RKO (cell line): Measurements from ENCODE around the gene TMEM260.

ENCODE experiments used
- DNase-seq: peaks from one replicate; pipeline ENCODE4 v3.0.0-alpha.2; 2016; ENCODE audit warnings: low spot score

TMEM260 gene

DNA sequence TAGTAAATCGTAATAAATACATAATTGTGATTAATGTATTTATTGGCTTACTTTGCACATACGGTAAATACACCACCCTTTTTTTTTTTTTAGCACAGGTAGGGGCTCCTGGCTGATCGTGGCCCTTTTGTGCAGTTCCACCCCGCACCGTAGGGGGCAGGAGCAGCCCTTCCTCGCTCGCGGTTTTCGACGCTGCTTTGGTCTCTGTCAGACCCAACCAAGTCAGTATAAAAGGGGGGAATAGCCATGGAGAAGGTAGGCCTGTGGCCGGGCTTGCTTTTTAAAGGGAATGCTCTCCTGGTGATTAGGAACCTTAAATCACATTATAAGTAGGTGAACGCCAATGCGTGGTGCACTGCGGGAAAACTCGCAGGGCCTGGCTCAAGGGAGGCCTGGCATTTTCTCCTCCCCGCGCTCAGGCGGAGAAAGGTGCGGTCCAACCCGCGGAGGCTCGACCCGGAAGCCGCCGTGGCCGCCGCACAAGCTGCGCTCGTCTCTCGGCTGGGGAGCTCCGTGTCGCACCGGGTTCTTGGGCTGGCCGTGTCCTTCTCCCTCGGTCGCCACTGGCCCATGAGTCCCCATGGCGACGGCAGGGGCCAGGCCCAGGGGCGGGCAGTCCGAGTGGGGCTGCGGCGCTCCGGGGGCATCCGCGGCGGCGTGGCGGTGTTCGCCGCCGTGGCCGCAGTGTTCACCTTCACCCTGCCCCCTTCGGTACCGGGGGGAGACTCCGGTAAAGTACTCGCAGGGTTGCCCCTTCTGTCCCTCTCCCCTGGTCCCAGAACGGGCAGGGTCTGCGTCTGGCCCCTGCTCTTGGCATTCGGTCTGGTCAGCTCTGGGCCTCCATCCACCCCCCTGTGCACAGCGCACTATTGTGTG is at the start of gene TMEM260:
Gene TMEM260, plus strand, starts transcription at position 454 of the 876 bp plus-strand sequence. Its CDS starts 117 bp downstream, at position 571.
- peak; percentile 84 for DNase-seq

DNA sequence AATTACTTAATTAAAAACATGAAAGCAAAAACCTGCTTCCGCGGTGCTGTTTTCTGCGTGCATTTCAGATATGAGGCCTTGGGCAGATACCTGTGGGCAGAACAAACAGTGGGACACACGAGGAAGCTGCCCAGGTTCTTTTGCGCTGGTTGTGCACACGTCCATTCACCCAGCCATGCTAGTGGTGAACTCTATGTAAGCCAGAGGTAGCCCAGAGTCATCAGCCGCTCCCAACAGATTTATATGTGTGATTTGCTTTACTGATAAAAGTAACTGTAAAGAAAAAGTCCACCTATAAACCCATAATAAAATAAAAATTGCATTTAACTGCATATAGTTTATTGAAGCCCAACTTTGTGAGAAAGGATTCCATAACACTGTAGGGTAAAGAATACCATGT is 47.1 kb upstream of the TMEM260 start:
- DNase-seq, result no peak

DNA sequence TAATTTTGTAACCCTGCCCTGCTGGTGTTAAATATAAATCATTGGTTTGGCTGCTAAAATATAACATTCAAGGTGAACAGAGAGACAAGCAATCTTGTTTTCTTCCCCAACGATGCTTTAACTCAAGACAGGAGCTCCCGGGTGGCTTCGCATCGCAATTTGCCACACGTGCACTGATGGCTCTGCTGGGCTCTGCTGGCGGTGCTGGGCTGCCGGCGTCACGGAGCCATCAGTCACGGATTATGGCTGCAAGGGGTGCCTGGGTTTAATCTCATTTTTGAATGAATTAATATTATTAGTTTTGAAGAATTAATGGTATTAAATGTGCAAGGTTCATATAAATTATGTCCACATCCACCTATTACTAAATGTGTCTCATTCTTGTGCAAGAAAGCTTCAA is 44.9 kb upstream of the TMEM260 start:
- no peak for DNase-seq

DNA sequence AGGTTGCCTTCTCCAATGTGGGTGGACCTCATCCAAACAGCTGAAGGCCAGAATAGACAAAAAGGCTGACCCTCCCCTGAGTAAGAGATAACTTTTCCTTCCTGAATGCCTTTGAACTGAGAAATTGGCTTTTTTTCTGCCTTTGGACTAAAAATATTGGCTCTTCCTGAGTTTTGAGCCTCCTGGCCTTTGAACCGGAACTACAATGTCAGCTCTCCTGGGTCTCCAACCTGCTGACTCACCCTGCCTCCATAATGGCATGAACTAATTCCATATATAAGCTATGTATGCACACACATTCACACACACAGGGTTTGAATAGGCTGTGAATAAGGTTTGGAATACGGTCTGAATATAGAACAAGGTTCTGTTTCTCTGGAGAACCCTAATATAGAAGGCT is 39.7 kb upstream of the TMEM260 start:
- DNase-seq, result no peak

DNA sequence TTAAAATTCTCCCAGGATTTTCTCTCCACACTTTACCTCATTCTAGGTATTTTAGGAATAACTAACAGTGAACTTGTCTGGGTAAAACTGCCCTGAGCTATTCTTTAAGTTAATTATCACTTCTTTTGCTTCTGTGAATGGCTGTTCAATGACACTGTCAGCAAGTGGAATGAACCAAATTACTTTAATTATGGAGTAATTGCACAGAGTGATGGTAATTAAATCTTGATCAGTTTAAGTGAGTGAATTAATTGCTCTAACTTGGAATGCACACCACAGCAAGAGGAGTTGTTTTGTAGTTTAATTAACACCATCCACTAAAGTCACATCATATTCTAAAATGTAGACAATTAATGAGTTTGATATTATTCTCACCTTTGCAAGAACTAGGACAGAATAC is 36.2 kb upstream of the TMEM260 start:
- no peak for DNase-seq

DNA sequence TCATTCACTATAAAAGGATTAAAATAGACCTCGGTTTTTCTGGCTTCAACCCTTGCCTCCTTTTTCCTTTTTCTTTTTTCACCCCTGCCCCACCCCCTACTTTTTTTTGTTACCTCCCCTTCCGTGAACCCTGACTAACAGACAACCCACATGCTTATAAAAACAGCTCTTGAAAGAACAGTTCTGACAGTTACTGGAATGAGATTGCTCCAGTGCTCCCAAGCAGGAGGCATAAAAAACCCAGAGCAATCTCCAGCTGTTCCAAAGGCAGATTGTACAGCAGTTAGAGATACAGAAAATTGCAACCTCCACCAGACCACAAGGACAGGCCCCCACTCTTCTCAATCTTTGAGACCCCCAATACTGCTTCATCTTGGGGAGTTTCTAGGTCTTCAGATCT is 29.9 kb upstream of the TMEM260 start:
- DNase-seq, result no peak

DNA sequence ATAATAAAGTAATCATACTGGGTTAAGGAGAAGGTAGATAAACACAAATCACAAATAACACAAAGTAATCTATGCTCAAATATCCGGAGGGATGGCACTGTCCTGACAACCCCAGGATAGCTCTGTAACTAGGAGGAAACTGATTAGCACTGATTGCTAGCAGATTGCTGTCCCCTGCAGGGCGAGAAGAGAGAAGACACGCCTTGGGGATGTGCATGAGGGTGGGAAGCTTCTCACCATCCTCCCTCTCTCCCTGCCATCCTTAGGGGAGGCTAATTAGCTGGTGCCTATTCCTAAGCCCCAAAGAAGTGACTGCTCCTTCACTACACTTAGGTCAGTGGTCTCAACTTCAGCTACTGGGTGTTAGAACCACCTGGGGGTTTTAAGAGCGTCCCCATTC is 27.0 kb upstream of the TMEM260 start:
- DNase-seq, result no peak

DNA sequence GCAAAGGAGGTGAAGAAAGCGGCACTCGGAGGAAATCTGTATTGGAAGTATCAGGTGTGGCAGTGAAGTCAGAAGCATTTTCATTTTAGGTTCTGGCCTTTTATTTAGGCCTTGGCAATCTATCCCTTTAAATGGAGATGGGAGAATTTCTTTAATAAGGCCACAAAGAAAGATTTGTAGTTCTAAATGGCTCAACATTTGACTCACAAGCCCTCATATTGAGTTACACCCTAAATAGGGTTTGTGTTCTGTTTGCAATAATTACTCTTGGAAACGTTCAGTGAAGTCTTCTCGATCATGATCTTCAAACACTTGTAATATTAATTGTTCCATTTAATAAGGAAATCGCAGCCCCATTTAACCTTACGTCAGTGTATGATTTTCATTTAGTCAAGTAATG is 25.3 kb upstream of the TMEM260 start:
- DNase-seq, result no peak

DNA sequence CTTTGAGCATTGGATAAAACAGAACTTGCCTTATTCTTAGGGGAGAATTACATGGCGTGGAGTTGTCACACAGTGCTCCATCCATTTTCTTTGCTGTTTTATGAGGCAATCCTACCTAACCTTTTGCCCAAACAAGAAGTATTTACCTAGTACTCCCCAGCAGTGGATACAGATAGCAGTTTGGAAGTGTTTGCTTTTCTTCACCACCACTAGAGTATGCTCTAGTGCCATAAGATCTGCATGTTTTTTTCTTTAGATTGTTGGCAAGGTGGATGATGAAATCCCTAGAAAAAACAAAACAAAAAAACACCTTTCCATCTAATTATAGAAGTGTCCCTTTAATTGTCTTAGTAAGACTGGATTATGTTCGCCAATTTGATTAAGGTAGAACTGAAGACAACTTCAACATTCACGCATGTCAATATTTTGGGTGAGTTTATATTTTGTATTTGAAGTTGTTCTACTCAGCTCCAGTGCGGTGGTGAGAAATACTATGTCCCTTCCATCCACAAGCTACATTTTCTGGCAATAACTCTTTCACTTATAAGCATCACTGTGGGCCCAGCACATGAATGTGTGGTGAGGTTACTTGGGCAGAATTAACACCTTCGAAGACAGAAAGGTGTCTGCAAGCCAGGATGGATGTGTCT is 23.6 kb upstream of the TMEM260 start:
- peak; percentile 61 for DNase-seq

DNA sequence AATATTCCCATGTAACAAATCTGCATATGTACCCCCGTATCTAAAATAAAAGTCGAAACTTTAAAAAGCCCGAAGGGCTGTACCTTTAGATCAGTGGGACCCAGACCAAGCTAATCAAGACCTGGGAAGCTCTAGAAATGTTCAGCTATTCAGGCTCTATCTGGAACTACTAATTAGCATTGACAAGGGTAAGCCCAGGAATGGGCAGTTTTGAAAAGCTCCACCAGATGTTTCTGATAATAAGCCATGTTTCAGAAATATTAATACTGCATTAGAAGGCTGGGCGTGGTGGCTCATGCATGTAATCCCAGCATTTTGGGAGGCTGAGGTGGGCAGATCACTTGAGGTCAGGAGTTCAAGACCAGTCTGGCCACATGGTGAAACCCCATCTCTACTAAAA is 20.4 kb upstream of the TMEM260 start:
- DNase-seq, result no peak

DNA sequence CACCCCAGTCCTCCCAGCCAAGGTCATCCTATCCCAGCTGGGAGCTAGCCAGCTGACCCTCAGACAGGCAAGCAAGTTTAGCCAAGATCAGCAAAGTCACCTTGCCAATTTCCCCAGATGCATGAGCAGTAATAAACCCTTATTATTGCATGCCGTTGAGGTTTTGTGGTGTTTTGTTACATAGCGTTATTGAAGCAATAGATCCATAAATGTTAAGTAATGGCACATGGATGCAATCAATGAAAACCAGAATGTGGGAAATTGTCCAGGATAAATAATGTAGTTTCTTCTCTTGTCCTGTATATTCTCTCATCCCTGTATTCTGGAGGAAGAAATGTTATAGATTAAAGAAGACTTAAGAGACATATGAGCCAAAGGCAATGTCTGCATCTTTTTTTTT is 18.0 kb upstream of the TMEM260 start:
- DNase-seq, result no peak

DNA sequence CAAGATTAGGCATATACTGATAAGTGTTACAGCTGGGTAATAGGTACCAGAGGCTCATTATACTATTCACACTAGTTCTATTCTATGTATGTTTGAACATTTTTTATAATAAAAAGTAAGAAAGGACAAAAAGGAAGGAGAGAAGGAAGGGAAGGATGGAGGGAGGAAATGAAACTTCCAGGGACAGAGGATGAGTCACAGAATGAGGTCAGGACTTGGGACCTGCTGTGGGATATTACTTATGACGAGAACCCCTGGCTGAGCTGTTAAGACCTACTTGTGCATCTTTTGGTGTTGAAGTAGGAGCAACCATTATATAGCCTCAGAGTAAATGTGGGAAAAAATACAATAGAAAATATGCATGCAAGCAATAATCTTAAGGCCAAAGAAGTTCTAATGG is 16.7 kb upstream of the TMEM260 start:
- DNase-seq, result peak; percentile 11

DNA sequence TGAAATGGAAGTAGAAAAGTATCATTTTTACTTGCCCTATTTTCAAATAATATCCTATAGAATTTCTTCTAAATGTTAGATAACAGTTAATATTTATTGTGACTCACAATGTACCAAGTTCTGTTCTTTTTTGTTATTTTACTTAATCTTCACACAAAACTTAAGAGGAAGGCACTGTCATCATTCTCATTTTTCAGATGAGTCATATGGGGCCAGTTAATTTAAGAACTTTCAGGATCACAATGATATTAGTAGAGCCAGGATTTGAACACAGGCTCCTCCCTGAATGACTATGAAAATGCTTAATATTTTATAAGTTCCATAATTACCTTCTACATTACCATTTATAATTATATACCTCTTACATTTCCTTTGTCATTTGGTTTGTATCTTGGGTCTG is 10.4 kb upstream of the TMEM260 start:
- no peak for DNase-seq

DNA sequence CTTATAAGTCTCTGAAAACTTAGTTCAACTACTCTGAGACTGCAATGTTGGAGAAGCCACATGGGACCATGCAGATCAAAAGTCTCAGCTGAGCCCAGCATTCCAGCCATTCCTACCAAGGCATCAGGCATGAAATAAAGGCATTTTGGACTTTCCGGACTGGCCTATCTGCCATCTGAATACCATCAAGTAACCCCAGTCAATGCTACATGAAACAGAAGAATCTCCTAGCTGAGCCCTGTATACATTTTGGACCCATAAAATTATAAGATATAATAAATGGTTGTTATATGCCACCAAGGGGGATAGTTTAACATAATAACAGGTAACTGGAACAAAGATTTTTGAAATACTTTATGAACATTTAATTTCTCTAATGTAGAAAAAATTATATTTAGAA is 9.3 kb upstream of the TMEM260 start:
- DNase-seq, result no peak

DNA sequence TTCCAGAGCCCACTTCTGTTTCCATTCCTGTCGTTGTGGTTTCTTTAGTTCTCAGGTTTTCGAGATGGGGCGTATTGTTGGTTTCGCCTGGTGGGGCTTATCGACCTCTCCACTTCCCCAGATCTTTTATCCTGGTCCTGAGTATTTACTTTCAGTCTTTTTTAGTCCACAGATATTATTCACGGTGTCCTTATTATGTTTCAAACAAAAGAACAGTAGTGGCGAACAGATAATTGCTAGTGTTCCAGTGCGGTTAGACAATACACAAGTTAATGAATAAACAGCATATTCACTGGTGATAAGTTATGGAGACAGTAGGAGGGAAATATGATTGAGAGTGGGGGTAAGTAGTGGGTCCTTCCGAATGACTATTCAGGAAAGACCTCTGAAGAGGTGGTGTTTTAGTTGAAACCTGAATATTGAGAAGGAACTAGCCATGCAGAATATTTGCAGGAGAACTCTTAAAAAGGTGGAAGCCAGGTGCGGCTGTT is 668 bp downstream of the TMEM260 start:
- peak; percentile 31 for DNase-seq

DNA sequence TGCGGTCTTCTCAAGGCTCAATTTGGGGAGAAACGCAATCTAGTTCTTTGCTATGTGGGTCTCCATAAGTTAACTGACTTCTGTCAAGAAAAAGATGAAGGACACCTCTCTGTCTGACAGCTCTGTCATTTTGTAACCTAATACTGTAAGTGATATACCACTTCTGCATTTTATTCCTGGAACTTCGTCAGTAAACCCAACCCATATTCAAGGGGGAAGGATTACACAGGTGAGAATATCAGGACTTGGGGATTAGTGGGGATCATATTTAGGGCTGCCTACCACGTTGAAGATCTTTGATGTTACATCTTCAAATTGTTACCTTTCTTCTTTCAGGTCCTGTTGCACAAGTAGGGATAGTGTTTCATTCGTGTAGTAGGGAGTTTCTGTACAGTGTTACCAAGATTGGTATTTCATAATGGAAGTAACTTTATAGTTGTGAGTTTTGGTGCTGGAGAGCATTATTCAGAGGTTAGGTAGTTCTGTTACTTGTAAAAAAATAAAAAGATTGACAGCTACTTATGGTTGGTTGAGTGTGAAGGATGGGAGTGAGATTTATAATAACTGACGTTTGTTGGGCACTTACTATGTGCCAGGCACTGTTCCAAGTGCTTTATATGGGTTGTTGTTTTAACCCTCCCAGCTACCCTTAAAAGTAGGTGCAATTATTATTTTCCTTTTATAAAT is 1.6 kb downstream of the TMEM260 start:
- DNase-seq, result no peak

DNA sequence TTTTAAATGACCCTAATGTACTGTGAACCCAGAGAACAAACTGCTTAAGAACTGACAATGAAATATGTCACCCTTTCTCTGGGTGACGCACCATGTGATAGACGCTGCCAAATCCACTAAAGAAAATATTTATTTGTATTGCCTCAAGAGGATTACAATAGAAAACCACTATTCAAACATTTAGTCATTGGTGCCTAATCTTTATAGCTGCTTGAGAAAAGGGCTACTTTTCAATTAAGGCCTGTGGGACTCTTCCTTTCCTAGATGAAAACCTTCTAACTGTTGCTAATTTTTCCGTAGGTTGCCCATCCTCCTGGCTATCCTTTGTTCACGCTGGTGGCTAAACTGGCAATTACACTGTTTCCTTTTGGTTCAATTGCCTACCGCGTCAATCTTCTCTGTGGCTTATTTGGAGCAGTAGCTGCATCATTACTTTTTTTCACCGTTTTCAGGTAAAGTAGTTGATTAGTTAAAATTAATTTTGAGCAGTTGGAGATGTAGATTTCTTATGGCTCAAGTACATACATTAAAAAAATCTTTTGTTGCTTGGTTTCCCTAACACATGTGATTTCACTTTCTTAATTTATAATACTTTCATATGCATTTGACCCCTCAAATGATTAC is 6.0 kb downstream of the TMEM260 start:
- no peak for DNase-seq

DNA sequence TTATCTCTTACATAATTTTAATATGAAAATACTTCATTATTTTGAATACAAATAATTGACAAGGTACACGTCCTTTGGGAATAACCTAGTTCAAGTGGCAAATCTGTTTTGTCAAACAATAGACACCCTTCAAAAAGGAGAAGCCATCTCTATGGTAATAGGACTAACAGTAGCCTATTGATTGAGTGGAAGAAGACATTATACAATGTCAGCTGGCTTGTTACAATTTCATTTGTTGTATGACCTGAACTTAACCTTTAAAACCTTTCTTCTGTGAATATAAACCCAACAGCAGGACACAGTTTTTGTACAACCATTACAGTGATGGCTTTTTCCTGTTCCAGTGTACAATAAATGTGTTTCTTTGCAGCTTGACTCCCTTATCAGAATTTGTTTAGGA is 8.1 kb downstream of the TMEM260 start:
- no peak for DNase-seq

DNA sequence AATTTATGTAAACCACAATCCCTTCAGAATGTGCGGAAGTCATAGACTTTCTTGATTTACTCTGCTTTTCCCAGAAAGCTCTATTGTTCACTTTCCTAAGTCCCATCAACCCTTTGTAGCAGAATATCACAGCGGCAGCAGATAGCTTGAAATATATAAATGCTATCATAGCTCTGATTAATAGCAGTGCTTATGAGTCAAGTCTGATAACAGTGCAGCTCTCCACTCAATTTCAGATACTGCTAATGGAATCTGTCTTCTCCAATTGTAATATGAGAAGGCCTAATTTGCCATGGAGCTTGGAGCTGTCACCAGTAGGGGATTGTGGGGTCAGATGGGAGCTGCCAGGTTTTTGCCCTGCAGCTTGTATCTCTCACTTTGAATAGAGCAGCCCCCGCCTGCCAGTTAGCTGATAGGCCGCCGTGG is 10.9 kb downstream of the TMEM260 start:
- no peak for DNase-seq

DNA sequence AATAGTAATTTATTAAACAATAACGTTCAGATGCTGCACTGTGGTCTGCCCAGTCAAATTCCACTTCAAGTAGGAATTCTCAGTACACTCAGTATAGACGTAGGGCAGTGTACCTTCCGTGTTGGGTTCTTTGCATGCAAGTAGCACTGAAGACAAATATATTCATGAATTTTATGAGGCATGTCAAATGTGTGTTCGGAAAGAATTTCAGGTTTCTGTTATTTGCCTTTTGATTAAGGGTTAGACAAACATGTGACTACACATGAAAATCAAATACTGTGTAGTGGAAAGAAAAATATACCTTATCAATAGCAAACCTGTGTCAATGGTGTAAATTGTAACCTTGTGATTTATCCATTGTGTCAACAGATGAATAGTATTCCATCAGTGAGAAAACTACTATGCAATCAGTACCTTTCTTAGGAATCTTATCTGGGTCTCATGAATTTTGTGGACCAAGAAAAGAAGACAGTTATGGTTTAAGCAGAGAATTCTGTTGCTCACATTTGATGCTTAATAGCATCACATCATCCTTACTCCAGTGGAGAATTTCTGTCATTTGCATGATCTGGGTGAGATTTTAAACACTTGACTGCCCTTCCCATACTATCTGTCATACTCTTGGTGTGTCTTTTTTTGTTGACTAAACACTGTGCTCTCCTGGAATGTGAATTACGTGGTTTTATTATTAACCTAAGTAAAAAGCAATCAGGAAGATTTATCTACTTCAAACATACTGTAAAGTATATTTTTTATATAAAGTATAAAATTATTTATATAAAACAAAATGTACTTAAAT is 13.3 kb downstream of the TMEM260 start:
- no peak for DNase-seq

DNA sequence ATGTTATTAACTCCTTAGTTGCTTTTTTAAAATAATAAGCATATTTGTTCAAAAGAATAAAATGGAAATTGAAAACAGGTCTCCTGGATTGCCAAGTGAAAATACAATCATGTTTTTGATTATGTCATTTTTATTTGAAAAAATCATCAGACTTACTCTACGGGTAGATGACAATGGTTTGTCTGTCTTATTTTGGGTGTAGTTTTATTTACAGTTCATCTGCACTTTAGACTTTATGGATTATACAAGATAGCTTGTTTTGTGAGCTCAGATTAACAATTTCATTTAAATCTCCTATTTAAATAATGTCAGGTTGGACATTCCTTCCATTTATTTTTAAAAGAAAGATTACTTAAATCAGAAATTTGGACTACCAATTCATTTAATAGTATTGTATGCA is 14.8 kb downstream of the TMEM260 start:
- no peak for DNase-seq

DNA sequence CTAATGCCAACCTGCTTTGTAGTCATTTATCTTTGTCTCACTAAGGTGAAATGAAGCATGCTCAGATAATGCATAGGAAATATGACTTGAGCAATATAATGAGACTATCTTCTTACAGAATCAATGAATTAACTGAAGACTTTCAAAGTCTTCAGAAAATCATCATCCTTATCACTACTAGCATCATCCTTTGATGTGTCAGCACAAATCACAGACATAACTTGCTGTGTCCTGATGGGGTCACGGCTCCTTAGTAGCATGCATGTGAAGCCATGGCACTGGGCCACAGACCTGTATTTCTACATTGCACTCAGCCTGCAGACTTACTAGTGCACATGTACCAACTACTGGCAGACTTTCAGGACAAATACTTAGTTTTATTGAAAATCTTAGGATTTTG is 18.9 kb downstream of the TMEM260 start:
- DNase-seq, result no peak
